NCI-H146 treated with DMSO at 0.1 percent for 48 hours (cell line): ENCODE results near the gene NOPCHAP1.

Experiments used
- DNase-seq: peaks from one replicate; lab custom pipeline; 2025; ENCODE audit not compliant: unreplicated experiment; lab: John Stamatoyannopoulos, UW

The NOPCHAP1 gene

GRCh38 chr12:105018012-105018411 lies 31.9 kb downstream of the NOPCHAP1 start:
- DNase-seq, result no peak

GRCh38 chr12:105018776-105019175 lies 32.7 kb downstream of the NOPCHAP1 start:
- no peak for DNase-seq

- DNase-seq, result no peak
Measured at GRCh38 chr12:105020241-105020962, 34.3 kb downstream of the NOPCHAP1 start.

- DNase-seq, result no peak
Measured at GRCh38 chr12:105024928-105025327, 38.8 kb downstream of the NOPCHAP1 start.

GRCh38 chr12:105025890-105026289 lies 39.8 kb downstream of the NOPCHAP1 start:
- DNase-seq, result no peak

- no peak for DNase-seq
Measured at GRCh38 chr12:105026411-105026810, 40.3 kb downstream of the NOPCHAP1 start.

- no peak for DNase-seq
Measured at GRCh38 chr12:105030820-105031807, 45.0 kb downstream of the NOPCHAP1 start.

- no peak for DNase-seq
Measured at GRCh38 chr12:105032703-105033357, 46.7 kb downstream of the NOPCHAP1 start.

- no peak for DNase-seq
Measured at GRCh38 chr12:105033851-105034250, 47.7 kb downstream of the NOPCHAP1 start.
